ENCODE results near the gene CAMK1. TPM values are rescaled to one million over a fixed set of nuclear protein-coding genes. Genes with fewer than 3 reads are reported as not detected.
A peak's percentile ranks its signal among the peaks of the same experiment; 100 is the strongest.

The CAMK1 gene
- total RNA-seq, 2 donors from 2014 or later = 16.4 to 40.2 TPM

- Histone ChIP-seq H3K27ac (no peak overlapping the region), H3K4me1 (no peaks in the 10 kb centered on the region), H3K9me3 (no peaks in the 10 kb centered on the region), H3K27me3 (no peaks in the 10 kb centered on the region), H3K4me3 (no peak overlapping the region), H3K36me3 (peaks cover 59% of the 10 kb centered on the region)
- TF ChIP-seq CTCF (IDR thresholded peaks at IDR 0.05) = no peak
- DNase-seq (ENCODE audit: low spot score) = no peak
Observed at GRCh38 chr3:9760779-9761505, 8.8 kb downstream of the CAMK1 start.

GRCh38 chr3:9757427-9757826 is 12.3 kb downstream of the CAMK1 start:
- no peaks in the 10 kb centered on the region for H3K27me3 ChIP-seq
- no peak for TF ChIP-seq CTCF (IDR thresholded peaks at IDR 0.05)
- H3K9me3 ChIP-seq = no peaks in the 10 kb centered on the region
- peaks cover 0 to 10% of the 10 kb centered on the region in 2 donors for H3K4me1 ChIP-seq
- peaks cover 68% of the 10 kb centered on the region for H3K36me3 ChIP-seq
- no peak overlapping the region for H3K4me3 ChIP-seq
- no peak overlapping the region for H3K27ac ChIP-seq
- no peak for DNase-seq (ENCODE audit: low spot score)

- H3K27me3 ChIP-seq = no peaks in the 10 kb centered on the region
- H3K27ac ChIP-seq = peak overlapping the region; percentile 24 to 45
- peaks cover 61% of the 10 kb centered on the region for H3K36me3 ChIP-seq
- H3K4me1 ChIP-seq = peaks cover 0 to 31% of the 10 kb centered on the region in 2 donors
- no peaks in the 10 kb centered on the region for H3K9me3 ChIP-seq
- DNase-seq (ENCODE audit: low spot score) = no peak
- no peak for TF ChIP-seq CTCF (IDR thresholded peaks at IDR 0.05)
- no peak overlapping the region for H3K4me3 ChIP-seq
Observed at GRCh38 chr3:9754678-9755077, 15.1 kb downstream of the CAMK1 start.

- TF ChIP-seq CTCF (IDR thresholded peaks at IDR 0.05) = no peak
- Histone ChIP-seq H3K9me3 (no peaks in the 10 kb centered on the region), H3K4me3 (peak overlapping the region; percentile 55 to 67), H3K27me3 (no peaks in the 10 kb centered on the region), H3K27ac (peak overlapping the region; percentile 89 to 90), H3K36me3 (peaks cover 42% of the 10 kb centered on the region), H3K4me1 (peaks cover 0 to 39% of the 10 kb centered on the region in 2 donors)
- DNase-seq (ENCODE audit: low spot score) = no peak
Observed at GRCh38 chr3:9750556-9751411, 19.0 kb downstream of the CAMK1 start.

GRCh38 chr3:9749645-9750555 is 19.8 kb downstream of the CAMK1 start, which contains the start of gene OGG1:
OGG1 (plus strand) TSS chr3:9749952; CDS start chr3:9750287, 335 bp downstream.
- Histone ChIP-seq H3K36me3 (peaks cover 45% of the 10 kb centered on the region), H3K9me3 (no peaks in the 10 kb centered on the region), H3K4me3 (peak within 1 kb of the TSS; percentile 55 to 67), H3K4me1 (peaks cover 0 to 35% of the 10 kb centered on the region in 2 donors), H3K27me3 (no peaks in the 10 kb centered on the region), H3K27ac (peak within 1 kb of the TSS; percentile 89 to 90)
- TF ChIP-seq CTCF (IDR thresholded peaks at IDR 0.05) = peak in 1 of 2 donors; percentile 35
- peak; percentile 98 for DNase-seq (ENCODE audit: low spot score)

Data from right atrium auricular region (tissue), 2 donors.